ACHN (cell line): Measurements from ENCODE around the gene MKX.
"Not testable (repeated sequence)": the region's sequence is repeated elsewhere in the genome, so short reads cannot be mapped to it uniquely, and the experiment has no call there.

Experiments
- DNase-seq: peaks from one replicate; pipeline ENCODE4 v3.0.0-alpha.2; 2015
- in situ Hi-C: cut with HindIII; loops from 2 replicates; pipeline ENCODE4 v1.10.0; 2017; ENCODE audit warnings: low sequenced_read_pairs, low pct_ligation_motif_present, low pct_unique_long_range_greater_than_20kb

Gene MKX

DNA sequence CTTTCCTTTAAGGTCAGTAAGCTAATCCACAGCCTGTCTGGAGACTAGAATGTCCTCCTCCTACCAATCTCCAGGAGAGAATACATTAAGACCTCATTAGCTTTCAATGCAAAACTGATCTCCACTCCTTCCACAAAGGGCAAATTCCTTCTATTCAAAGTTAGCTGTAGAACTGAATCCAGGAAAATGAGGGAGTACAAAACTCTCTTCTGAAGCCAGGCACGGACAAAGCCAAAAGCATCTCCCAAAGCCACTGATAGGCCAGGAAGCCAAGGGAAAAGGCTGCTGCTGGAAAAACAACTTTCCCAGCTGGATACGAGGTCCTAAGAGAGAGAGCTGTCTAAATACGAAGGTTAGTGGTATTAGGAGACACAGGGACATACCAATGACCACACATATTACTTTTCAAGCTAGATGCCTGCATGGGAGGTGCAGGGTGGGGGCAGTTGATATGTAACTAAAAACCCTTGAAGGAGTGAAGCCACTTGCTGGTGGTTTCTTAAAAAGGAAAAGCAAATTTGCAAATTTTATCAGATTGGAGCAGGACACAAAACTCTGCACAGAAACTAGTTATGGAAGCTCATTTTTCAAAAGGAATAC is 43.6 kb downstream of the MKX start:
- DNase-seq: no peak
- in situ Hi-C loops: no loop called here

DNA sequence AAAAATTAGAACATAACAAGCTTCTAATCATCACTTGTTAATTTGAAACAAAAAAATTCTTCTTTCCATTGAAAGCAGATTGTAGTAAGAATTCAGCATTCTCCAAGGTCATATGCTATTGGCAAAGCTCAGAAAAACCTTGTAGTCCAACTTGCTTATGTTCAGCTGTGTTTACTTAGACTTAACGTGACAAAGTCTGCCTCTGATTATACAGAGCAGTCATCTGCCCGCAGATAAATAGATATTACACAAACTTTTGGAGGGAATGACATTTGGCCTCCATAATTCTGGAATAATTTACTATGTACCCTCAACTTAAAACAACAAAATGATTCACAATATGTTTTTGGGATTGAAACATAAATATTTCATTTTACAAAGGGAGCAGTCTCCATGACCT is 45.8 kb downstream of the MKX start:
- in situ Hi-C loops: no loop called here
- no peak for DNase-seq

DNA sequence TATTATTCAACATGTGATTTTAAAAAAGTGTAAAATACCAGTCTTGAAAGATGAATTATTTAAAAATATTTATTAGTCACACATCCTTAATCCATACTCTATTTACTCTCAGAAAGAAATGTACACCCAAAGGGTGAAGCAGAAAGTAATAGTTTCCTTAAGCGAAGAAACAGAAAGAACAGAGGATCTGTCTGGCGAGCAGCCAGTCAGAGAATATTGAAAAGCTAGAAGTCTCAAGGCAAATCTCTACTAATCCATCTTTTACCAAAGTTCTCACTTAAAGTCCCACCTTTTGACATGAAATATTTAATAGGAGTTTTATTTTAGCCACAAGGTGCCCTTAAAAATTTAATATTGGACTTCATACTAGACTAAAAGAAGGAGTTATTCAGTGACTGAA is 46.7 kb downstream of the MKX start:
- DNase-seq: no peak
- in situ Hi-C loops: no loop called here

DNA sequence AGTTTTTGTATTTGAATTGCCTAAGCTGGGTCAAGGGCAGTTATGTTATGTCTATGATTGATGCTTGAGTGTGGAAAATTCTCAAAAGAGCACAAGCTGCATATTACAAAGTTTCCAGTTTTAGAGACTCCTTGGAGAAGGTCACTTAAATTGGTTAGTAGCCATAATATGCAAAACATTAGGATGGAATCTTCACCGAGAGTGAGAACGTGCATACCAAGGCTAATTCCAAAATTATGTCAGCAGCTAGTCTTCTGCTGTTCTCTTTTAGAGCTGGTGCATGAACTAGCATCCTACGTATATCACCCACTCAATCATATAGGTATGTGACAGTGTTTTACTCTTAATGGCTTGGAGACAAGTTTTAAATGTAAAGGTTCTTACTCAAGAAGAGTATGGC is 49.2 kb downstream of the MKX start:
- in situ Hi-C loops: no loop called here
- no peak for DNase-seq

DNA sequence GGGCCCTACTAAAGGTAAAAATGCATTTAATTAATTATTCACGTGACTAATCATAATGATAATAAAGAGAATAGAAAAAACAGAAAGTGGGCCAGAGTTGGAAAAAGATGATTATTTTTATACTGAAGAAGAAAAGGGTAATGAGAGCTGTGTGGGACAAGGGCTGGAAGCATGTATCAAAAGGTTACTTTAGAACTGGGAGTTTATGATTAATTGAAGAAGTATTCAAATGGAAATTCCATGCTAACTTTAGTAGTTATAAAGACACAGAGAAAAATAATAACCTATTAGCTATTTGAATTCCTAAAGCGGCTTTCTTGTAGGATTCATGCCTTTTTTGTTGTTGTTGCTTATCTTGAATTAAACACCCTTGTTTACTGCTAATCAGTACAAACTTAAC is 49.9 kb downstream of the MKX start:
- DNase-seq: no peak
- in situ Hi-C loops: no loop called here

DNA sequence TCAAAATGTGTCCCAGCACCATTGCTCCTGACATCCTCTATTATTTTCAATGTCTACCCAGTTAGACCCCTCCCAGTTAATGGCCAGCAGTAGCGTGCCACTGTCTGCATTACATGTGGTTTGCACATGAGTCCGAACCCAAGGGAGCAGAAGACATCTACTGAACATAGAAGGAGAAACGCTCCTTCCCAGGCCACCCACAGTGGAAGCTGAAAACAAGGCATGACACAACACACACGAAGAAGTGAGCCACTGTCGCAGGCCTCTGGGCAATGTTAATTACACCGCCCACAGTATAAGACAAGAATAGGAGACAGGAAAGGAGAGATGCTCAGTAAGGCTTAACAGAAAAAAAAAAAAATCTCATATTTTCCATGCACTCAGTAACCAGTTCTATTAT is 50.5 kb downstream of the MKX start:
- in situ Hi-C loops: no loop called here
- DNase-seq: no peak

DNA sequence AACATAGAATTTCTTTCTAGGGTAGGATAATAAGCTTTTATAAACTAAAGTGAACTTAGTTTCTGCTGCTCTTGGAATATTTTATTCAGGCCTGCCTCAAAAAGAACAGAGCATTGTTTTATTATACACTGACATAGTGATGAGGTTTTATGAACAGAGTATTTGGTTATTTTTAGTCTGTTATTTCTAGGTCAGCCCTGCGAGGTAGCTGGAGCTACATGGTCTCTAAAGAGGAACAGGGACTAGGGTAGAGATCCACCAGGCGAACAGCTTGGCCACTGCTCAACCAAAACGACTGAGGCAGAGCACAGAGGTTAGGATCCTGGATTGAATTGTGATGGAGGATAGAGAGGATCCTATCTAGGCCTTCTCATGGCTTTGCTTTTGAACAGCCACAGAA is 53.0 kb downstream of the MKX start:
- no peak for DNase-seq
- in situ Hi-C loops: no loop called here

DNA sequence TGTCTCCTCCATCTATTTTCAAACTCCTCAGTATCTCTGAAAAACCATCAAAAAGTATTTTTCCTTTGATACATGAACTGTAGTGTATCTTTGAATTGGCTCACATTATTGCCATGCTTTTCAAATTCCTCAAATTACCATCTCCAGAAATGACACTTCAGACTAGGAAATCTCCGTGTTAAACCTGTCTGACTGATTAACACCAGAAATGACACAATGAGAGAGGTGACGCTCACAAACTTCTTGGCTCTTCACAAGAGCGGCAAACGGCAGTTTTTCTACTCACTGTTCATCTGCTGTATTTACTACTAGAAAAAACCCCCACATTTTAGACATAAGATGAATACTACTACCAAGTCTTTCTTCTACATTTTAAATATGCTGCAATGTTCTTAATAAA is 56.6 kb downstream of the MKX start:
- in situ Hi-C loops: no loop called here
- no peak for DNase-seq

DNA sequence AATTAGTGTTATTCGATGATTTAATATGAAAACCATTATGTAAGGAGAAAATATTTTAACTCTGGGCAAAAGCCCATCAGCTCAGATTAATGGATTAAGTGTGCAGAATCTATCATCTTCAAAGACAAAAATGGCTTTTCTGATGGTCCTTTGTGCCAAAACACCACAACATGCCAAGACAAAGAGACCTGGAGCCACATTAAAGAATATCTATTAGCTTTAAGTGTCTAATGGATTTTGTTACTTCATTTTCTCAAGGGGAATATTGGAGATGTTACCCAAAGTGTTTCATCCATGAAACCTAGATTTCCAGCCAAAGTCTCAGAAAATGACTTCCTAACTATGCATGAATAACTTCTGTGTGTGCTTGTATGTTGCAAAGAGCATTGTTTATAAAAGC is 57.3 kb downstream of the MKX start:
- in situ Hi-C loops: no loop called here
- no peak for DNase-seq

DNA sequence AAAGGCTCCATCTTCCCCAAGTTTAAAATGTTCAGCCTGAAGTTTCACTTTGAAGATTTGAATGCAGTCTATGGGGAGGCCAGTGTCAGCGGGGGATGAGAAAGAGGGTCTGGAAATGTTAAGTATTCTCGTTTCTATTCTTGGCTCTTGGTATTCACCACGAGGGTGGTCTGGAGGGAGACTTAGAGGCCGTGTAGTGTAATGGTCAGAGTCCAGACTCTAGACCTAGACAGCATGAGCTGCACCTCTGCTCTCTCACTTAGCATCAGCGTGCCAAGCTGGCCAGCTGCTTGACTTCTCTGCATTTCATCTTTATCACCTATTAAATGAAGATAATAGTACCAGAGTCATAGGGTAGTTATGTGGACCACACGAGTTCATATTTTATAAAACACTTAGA is 57.9 kb downstream of the MKX start:
- DNase-seq: no peak
- in situ Hi-C loops: no loop called here

DNA sequence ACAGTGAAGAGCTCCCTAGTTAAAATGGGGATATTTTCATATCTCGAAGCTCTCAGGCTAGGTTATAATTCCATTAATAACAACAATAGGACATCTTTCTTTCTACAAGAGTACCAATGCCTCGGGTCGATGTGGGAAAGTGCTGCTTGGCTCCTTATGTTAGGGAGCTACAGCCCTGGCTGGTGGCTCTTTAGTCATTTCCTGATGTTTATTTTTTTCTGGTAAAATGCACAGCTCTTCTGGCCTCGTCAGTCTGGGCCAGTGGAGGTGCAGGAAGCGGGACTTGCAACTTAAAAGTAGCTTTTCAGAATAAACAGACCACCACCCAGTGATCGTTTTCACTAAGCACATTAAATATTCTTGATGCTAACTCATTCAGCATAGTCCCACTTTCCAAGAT is 58.3 kb downstream of the MKX start:
- in situ Hi-C loops: no loop called here

DNA sequence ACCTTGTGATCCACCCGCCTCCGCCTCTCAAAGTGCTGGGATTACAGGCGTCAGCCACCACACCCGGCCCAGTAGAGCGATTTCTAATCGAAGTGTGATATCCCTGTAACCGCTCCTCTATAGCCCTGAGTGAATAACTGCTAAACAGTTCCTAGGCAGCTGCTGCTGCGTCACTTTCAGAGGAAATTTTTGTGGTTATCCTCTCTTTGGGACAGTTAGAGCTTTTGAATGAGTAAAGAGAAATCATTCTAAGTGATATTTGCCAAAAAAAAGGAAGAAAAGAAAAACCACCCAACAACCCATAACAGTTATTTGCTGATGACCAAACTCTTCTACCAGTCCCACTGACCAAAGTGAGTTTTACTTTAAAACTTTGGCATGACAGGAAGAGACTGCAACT is 59.9 kb downstream of the MKX start:
- DNase-seq: no peak
- in situ Hi-C loops: no loop called here

More for the DNA sequence above, 58.3 kb downstream of the MKX start:
- no peak for DNase-seq

DNA sequence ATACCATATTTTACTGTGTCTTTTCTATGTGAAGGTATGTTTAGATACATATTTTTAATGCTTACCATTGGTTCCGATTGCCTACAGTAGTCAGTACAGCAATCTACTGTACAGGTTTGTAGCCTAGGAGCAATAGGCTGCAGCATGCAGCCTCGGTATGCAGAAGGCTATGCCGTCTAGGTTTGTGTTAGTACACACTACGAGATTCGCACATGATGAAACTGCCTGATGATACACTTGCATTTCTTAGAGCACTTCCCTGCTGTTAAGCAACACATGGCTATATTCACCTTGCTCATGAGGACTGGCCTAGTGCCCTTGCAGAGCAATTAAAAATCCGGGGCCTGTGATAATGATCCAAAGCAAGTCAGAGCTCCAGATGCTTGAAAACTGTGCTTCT is 62.4 kb downstream of the MKX start:
- in situ Hi-C loops: no loop called here

DNA sequence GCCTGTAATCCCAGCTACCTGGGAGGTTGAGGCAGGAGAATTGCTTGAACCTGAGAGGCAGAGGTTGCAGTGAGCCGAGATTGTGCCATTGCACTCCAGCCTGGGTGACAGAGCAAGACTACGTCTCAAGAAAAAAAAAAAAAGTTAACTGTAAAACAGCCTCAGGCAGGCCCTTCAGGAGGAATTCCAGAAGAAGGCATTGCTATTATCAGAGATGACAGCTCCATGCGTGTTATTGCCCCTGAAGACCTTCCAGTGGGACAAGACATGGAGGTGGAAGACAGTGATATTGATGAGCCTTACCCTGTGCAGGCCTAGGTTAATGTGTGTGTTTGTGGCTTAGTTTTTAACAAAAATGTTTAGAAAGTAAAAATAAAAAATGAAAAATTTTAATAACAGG is 63.8 kb downstream of the MKX start:
- DNase-seq, in situ Hi-C loops: not testable (repeated sequence)

More for the DNA sequence above, 62.4 kb downstream of the MKX start:
- no peak for DNase-seq

DNA sequence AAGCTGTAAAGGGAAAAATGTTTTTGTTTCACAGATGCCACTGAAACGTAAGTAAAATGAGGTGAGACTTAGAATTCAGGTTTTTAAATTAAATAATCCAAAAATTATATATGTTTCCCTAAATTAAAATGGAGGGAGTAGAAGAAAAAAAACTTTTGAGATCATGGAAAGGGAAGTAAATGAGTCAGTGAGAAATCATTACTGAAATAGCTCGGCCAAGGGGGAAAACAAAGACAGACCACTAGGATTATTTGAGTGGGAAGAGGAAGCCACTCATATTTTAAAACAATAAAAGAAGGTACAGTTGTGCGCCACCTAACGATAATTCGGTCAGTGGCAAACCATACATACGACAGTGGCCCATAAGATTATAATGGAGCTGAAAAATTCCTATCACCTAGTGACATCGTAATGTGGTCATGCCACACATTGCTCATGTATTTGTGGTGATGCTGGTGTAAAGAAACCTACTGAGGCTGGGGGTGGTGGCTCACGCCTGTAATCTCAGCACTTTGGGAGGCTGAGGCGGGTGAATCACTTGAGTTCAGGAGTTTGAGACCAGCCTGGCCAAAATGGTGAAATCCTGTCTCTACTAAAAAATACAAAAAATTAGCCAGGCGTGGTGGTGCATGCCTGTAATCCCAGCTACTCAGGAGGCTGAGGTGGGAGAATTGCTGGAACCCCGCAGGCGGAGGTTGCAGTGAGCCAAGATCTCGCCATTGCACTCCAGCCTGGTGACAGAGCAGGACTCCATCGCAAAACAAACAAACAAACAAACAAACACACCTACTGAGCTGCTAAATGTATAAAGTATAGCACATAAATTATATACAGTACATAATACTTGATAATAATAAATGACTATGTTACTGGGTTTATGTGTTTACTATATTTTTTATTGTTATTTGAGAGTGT is 64.7 kb downstream of the MKX start:
- in situ Hi-C loops: no loop called here

DNA sequence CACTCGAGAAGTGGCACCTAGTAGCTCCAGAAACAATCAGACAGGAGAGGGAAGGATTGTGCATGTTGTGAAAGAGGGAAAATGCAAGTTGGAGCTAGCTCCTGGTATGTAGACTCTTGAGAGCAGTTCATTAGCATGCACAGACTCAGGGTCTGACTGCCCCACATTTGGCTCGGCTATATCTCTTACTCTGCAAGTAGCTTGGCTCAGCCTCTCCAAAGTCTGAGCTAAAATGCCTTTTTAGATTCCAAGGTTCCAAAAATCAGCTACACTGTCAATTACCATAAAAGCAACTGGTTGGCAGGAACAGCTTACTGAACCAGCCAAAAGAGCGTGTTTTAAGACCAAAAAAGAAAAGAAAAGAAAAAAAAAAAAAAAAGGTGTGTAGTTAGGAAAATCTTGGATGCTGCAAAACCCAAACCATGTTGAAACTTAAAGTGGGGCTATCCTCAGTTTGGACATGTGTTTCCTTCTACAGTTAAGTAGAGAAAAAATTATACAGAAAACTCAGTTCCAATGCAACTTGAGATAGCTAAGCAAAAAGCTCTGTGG is 65.5 kb downstream of the MKX start:
- DNase-seq: no peak
- in situ Hi-C loops: no loop called here

More for the DNA sequence above, 64.7 kb downstream of the MKX start:
- no peak for DNase-seq

DNA sequence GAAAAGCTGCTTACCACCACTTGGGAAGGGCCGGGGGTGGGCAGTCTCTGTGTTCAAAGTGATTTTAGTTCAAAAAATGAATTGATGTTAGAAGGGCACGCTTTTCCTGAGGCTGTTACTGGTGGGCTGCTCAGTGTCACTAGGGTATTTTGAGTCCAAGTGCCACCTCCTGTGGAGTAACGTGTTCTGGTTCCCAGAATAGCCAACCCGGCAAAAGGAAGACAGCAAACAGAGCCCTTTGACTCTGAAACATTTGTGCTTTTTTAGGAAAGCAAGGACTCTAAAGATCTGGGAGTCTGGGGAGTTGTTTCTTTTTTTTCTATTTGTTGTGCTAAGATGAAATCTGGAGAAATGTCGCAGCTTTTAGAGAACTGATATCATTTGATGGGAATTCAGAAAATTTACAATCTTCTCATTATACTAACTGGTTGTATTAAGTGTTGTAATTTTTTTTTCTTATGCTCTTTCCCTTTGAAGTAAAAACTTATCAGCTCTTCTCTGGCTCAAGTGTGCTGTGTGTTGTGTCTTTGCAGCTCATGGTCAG is 66.2 kb downstream of the MKX start:
- DNase-seq: no peak
- in situ Hi-C loops: no loop called here

DNA sequence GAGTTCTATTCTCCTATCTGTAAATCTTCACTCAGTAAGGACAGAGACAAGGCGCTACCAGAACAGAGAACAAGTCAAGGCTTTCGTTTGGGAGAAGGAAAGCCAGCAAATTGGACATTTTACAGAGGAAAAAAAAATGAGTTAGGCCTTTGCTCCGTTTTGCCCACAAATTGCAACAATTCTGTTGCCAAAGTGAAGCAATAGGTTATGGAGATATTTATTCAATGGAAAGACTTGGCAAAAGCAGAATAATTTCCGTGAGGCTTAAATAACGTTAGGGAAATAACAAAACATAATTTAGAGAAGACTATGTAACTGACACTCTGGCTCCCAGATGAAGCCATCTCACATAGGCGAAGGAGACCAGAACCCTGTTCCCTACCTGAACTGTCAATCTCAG is 67.5 kb downstream of the MKX start:
- in situ Hi-C loops: no loop called here

DNA sequence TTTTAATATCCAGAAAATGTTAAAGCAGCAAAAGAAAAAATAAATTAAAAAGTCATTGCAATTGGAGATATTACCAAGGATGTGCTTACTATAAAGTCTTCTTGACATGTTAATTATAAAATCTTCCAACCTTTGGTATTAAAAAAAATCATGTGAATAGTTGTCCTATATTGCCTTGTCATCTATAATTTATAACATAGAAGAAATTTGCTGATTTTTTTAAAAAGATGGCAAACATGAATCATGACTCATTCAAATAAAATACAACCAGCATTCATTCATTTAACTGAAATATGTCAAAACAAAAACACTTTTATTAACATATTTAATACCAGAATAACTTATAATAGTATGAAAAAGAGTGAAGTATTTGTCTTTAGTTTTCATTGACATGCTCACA is 72.6 kb downstream of the MKX start:
- in situ Hi-C loops: no loop called here
- DNase-seq: no peak

More for the DNA sequence above, 67.5 kb downstream of the MKX start:
- DNase-seq: no peak

DNA sequence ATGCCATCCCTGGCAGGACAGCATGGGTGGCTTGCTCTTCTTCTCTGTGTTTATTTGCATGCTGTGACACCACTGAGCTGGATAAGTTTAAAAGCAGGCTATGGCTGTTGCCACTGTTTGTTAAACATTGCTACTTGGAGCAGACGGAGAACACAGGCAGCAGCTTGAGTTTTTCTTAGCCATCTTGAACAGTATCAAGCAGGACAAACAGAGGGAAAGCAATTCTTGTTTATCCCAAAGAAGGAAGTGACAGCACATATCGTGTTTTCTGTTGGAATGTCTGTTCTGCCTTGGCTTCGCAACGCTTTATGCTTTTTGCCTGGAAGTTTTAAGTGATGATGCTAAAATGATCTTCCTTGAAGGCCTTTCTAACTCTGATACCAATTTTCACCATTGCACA is 73.8 kb downstream of the MKX start:
- in situ Hi-C loops: no loop called here
- no peak for DNase-seq
